ENCODE data around the gene ERAL1. TPM values are rescaled to one million over a fixed set of nuclear protein-coding genes. Genes with fewer than 3 reads are reported as not detected.
A peak's percentile ranks its signal among the peaks of the same experiment; 100 is the strongest.

The ERAL1 gene
- total RNA-seq, 1 experiment from 2014 or later: 53.7 TPM

- DNase-seq (ENCODE audit: unreplicated experiment): no peak
- BruUV-seq (replicated peaks): no TSS peak
- TF ChIP-seq CTCF (IDR thresholded peaks at IDR 0.05; ENCODE audit: unreplicated experiment): no peak
- ChIA-PET CTCF (interaction anchor here (1.0 to 5.8 kb wide), 3 partner anchors 8 to 161 kb away, joined by 3 to 43 read pairs (median 11); partner anchors contain the start of gene FLOT2), POLR2A (interaction anchor here (2.4 to 4.5 kb wide), 2 partner anchors 21 to 179 kb away, joined by 12 to 21 read pairs; partner anchors contain the start of gene NEK8)
- H3K4me1 Mint-ChIP-seq (ENCODE audit: insufficient read depth, unreplicated experiment): peaks cover 35% of the 10 kb centered on the region
- H3K9me3 Mint-ChIP-seq (ENCODE audit: unreplicated experiment): no peaks in the 10 kb centered on the region
- no peak overlapping the region for H3K4me3 Mint-ChIP-seq (ENCODE audit: unreplicated experiment)
- intact Hi-C loops (cut with micrococcal nuclease): no loop called here
- peaks cover 49% of the 10 kb centered on the region for H3K36me3 Mint-ChIP-seq (ENCODE audit: insufficient read depth, unreplicated experiment)
- no peak overlapping the region for H3K27ac Mint-ChIP-seq (ENCODE audit: low read depth, unreplicated experiment)
- H3K27me3 Mint-ChIP-seq (ENCODE audit: insufficient read depth, unreplicated experiment): no peaks in the 10 kb centered on the region
Observed at GRCh38 chr17:28906276-28906675, 51.5 kb downstream of the ERAL1 start.

GRCh38 chr17:28906706-28907438 lies 52.1 kb downstream of the ERAL1 start:
- CTCF ChIA-PET: interaction anchor here (1.0 to 2.0 kb wide), 4 partner anchors 9 to 162 kb away, joined by 3 to 17 read pairs (median 10); partner anchors contain the start of gene FLOT2
- no peak overlapping the region for H3K4me3 Mint-ChIP-seq (ENCODE audit: unreplicated experiment)
- no peaks in the 10 kb centered on the region for H3K27me3 Mint-ChIP-seq (ENCODE audit: insufficient read depth, unreplicated experiment)
- no peak for DNase-seq (ENCODE audit: unreplicated experiment)
- peaks cover 55% of the 10 kb centered on the region for H3K36me3 Mint-ChIP-seq (ENCODE audit: insufficient read depth, unreplicated experiment)
- no peak for TF ChIP-seq CTCF (IDR thresholded peaks at IDR 0.05; ENCODE audit: unreplicated experiment)
- POLR2A ChIA-PET: interaction anchor here (2.1 to 4.5 kb wide), 4 partner anchors 9 to 179 kb away, joined by 8 to 21 read pairs (median 13); partner anchors contain the start of genes FLOT2, NEK8 and PHF12
- BruUV-seq (replicated peaks): no TSS peak
- H3K27ac Mint-ChIP-seq (ENCODE audit: low read depth, unreplicated experiment): no peak overlapping the region
- intact Hi-C loops (cut with micrococcal nuclease): no loop called here
- H3K9me3 Mint-ChIP-seq (ENCODE audit: unreplicated experiment): no peaks in the 10 kb centered on the region
- H3K4me1 Mint-ChIP-seq (ENCODE audit: insufficient read depth, unreplicated experiment): peaks cover 30% of the 10 kb centered on the region

GRCh38 chr17:28907709-28908475 lies 53.1 kb downstream of the ERAL1 start:
- Mint-ChIP-seq H3K36me3 (ENCODE audit: insufficient read depth, unreplicated experiment) (peaks cover 66% of the 10 kb centered on the region), H3K27me3 (ENCODE audit: insufficient read depth, unreplicated experiment) (no peaks in the 10 kb centered on the region), H3K4me3 (ENCODE audit: unreplicated experiment) (no peak overlapping the region), H3K27ac (ENCODE audit: low read depth, unreplicated experiment) (peak overlapping the region; percentile 75), H3K9me3 (ENCODE audit: unreplicated experiment) (no peaks in the 10 kb centered on the region), H3K4me1 (ENCODE audit: insufficient read depth, unreplicated experiment) (peaks cover 25% of the 10 kb centered on the region)
- TF ChIP-seq CTCF (IDR thresholded peaks at IDR 0.05; ENCODE audit: unreplicated experiment): no peak
- no TSS peak for BruUV-seq (replicated peaks)
- ChIA-PET CTCF (interaction anchor here (1.1 to 2.5 kb wide), 6 partner anchors 9 to 209 kb away, joined by 3 to 17 read pairs (median 8); partner anchors contain the start of gene FLOT2), POLR2A (interaction anchor here (0.7 to 4.5 kb wide), 10 partner anchors 10 to 257 kb away, joined by 3 to 21 read pairs (median 7); partner anchors contain the start of genes FLOT2, NEK8 and PHF12)
- intact Hi-C loops (cut with micrococcal nuclease): no loop called here
- DNase-seq (ENCODE audit: unreplicated experiment): no peak

Measured in MCF 10A (cell line).